GM21423 (cell line): Measurements from ENCODE around the gene NAA15.
"Not testable (repeated sequence)": the region's sequence is repeated elsewhere in the genome, so short reads cannot be mapped to it uniquely, and the experiment has no call there.

Source experiments
- ATAC-seq: cut with Tn5 transposase; IDR thresholded peaks from one replicate; pipeline ENCODE4 v1.9.1; 2021; ENCODE audit warnings: mild to moderate bottlenecking, moderate library complexity; ENCODE audit not compliant: unreplicated experiment

Gene NAA15

DNA sequence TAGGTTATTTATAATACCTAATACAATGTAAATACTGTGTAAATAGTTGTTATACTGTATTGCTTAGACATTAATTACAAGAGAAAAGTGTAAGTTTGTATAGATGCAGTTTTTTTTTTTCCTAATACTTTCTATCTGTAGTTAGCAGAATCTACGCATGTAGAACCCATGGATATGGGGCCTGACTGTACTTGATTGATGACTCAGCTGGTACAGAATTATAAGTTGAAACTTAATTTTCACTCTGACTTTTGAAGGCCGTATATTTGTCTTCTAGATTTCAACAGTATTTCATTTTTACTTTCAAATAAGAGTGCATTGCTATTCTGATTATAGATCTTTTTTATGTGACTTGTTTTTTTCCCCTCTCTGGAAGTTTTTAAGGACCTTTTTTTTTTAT is 31.7 kb downstream of the NAA15 start:
- ATAC-seq, result no peak

DNA sequence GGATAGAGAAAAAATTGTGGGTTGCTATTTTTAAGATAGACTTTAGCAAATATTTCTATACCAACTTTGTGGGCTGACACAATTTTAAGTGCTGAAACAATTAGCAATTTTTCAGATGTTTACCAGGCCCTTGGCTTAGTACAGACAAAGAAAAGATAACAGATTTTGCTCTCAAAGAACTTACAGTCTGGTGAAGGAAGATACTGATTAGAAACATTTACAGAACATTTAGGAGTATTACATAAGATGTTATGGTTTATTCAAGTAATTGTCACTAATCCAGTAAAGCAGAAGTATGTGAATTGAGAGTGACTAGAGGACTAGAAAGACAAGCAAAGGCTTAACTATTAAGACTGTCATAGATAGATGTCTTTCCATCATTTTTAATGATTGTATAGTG is 36.3 kb downstream of the NAA15 start:
- ATAC-seq, result no peak

DNA sequence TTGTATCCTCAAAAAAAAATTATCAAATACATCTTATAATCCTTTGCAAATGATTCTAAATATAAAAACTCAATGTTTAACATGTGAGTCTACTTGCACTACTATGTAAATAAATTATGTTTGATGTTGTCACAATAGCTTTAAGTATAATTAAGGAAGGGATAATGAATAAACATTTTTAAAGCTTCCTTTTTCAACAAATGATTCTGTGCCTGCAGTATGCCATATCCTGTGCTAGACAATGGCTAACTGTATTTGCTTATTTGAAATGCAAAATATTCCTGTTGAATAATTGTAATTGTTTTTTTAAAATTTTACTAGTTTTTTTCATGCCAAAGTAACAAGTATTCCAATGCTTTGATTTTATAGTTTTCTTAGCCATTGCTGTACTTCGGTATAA is 60.0 kb downstream of the NAA15 start:
- no peak for ATAC-seq

DNA sequence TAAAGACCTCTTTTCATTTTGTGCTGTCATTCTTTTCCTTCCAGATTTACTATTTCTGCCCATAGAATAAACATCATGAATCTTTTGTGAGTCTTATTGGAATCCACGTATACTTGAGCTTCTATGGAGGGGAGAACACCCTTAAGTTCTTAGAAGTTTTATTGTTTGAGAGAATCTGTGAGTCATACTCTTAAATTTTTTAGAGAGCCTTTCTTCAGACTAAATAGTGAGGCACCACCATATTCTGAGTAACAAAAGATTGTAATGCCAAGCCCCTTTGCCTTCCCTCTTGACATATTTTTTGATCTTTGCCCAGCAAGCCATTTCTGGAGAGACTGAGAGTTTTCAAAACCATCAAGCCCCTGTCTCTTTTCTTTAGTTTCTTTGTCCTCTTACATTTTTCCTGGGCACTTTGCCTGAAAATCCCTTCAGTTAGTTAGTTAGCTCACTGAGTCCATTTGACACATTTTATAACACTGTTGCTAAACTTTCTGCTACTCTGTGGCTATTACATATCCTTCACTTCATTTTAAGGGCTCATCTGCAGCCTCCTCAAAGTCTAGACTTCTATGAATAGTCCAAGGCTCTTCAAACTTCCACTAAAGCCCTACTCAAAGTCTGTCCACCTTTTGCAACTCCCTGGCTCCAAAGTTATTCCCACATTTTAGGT is 66.3 kb downstream of the NAA15 start:
- ATAC-seq, result no peak

DNA sequence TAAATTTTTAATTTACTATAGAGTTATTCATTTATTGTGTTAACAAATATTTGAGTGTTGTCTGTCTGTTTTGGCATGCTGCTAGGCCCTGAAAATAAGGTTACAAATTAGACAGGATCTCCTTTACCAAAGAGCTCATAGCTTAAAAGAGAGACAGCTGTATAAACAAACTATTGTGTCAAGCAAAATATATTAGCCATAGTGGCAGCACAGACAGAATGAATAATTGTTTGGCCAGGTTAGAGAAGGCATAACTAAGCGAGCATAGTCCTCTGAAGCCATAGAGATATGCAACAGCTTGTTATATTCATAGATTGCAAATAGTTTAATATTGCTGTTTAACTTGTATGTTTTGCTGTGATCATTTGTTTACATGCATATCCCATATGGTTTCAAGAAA is 67.7 kb downstream of the NAA15 start:
- no peak for ATAC-seq

DNA sequence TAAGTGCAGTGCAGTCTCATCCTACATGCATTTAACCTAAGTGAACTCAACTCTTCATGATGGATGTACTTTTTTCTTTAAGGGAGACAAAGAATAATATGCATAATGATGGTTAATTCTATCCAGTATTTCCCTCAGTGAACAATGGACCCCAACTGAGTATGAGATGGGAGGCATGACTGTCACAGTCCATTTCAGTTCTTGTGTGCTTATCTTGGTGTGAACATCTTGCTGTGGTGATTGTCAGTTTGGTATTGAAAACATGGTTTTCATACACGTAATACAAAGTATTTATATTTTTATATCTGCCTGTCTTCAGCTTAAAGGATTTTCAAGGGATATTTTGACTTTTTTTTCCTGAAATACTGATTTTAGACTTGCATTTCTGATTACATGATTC is 72.9 kb downstream of the NAA15 start:
- no peak for ATAC-seq

DNA sequence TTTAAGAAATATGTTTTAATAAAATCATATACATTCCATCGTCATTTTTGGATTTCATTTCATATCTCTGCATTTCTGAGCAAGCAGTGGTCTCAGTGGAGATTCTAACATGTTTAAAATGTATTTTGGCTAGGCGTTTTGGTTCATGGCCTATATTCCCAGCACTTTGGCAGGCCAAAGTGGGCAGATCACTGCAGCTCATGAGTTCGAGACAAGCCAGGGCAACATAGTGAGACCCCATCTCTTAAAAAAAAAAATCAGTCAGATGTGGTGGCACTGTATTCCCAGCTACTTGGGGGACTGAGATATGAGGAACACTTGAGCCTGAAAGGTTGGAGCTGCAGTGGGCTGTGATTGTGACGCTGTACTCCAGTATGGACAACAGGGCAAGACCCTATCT is 85.1 kb downstream of the NAA15 start:
- no peak for ATAC-seq

DNA sequence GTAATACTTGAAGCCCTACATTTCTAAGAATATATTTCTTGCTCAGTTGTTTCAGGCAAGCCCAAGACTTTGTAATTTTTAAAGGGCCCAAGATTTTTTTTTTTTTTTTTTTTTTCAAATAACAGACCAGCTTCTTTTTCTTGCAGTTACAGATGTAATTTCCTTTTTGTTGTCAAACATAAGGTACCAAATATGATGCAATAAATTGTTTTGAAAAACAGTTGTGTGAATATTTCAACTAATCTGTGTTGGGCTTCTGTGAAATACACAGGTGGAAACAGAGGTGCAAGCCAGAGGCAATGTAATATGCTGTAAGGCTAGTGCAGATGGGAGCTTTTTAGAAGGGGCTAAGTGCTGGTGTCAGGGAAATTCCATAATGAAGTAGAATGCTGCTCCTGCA is 87.8 kb downstream of the NAA15 start:
- no peak for ATAC-seq

DNA sequence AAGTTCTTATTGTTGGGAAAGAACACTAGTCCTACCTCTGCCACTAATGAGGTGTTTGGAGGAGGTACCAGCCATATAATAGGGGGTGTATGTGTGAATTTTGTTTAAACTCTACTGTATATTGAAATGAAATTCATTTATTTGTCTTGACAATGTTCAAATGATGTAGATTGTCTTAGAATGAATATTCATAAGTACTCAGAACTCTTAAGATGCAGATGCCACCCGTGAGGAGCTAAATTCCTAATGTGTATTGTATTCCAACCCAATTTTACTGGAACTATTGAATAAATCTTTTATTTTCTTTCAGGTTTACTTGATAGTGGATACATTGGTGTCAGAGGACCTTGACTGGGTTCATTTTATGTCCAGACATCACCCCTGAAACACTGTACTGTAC is 88.7 kb downstream of the NAA15 start:
- ATAC-seq, result no peak

DNA sequence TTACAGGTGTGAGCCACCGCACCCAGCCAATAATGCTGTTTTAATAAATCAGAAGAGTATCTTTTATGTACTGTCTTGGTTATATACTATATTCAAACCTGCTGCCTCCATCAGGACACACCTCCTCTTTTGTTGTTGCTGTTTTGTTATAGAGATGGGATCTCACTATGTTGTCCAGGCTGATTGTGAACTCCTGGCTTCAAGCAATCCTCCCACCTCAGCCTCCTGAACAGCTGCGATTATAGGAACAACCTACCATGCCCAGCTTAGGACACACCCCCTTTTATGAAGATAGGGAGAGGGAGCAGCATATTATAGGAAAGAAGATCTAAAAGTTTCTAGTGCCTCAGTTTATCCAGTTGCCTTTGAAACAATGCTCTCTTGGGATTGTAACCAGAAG is 90.4 kb downstream of the NAA15 start:
- no peak for ATAC-seq

DNA sequence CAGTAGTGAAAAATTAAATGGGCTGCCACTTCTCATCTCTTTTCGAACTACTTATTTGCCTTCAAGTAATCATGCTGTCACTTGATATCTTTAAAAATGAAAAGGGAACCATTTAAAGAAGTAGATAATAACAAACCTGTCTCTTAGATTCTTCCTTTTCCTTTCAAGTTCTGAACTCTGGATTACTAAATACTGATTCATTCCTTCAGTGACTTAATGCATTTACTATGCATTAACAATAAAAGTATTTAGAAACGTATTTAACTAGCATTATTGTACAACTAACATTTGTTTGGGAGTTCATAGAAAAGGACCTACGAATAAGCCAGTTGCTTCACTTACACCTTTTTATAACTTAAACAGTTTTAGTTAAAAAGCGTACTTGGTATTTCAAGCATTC is 91.5 kb downstream of the NAA15 start:
- ATAC-seq, result no peak

DNA sequence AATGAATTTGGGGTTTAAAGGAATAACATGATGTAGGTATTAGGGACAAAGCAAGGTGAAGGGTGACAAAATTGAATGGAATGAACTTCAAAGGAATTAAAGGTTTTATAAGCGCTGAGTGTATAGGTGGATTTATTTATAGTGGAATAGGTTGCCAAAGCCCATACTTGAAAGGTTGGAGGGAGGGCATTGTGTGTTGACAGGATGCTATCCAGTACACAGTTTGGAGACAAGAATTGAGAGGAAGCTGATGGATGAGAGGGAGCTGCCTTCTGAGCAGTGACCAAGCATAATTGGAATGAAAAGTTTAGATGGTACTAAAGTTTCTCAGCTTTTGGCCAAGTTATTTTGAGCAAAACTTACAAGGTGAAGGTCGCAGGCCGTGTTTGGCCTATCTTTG is 100.1 kb downstream of the NAA15 start:
- no peak for ATAC-seq

DNA sequence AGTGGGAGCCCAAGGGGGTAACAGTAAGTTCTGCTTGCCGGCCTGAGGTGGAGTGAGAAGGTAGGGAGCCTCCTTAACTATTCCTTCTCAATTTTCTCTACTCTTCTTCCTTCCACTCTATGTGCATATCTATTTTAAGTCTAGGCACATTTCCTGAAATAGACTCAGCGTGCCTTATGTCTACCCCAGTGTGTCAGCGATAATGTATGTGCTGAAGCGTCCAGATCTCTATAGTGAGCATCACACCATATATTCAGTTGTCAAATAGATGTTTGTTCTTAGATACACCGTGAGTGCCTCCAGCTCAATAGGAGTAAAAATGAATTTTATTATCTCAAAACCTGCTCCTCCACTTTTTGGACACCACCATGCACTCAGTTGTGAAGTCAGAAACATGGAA is 101.1 kb downstream of the NAA15 start:
- no peak for ATAC-seq

DNA sequence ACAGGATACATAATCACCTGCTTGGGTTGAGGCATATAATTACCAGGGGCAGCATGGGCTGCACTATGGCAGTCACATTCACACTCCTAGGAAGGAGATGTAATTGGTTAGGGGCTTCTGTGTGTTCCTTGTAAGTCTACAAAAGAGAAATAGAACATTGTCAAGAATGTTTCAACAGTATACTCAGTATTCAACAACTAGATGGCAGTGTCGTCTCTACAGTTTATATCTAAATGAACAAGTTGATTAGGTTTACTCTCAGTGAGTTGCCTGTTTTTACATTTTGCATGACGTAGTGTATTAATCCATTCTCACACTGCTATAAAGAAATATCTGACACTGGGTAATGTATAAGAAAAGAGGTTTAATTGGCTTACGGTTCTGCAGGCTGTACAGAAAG is 102.2 kb downstream of the NAA15 start:
- ATAC-seq, result no peak

DNA sequence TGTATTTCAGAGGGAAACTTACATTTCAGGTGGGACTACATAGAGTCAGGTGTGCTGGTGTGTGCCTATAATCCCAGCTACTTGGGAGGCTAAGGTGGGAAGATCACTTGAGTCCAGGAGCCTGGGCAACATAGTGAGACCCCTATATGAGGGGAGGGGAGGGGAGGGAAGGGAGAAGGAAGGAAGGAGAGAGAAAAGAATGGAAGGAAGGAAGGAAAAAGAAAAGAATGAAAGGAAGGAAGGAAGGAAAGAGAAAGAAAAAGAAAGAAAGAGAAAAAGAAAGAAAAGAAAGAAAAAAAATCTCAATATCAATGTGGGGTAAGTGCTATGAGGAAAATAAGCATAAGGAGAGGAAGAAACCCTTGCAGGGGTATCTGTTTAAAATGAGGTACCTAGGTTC is 109.0 kb downstream of the NAA15 start:
- ATAC-seq, result no peak

DNA sequence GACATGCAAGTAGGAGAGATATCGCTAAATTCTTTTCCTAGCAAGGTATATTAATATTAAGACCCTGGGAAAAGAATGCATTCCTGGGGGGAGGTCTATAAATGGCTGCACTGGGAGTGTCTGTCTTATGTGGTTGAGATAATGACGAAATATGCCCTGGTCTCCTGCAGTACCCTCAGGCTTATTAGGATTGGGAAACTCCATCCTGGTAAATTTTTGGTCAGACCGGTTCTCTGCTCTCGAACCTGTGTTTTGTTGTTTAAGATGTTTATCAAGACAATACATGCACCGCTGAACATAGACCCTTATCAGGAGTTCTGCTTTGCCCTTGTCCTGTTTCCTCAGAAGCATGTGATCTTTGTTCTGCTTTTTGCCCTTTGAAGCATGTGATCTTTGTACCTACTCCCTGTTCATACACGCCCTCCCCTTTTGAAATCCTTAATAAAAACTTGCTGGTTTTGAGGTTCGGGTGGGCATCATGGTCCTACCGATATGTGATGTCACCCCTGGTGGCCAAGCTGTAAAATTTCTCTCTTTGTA is 113.4 kb downstream of the NAA15 start:
- ATAC-seq, result not testable (repeated sequence)

DNA sequence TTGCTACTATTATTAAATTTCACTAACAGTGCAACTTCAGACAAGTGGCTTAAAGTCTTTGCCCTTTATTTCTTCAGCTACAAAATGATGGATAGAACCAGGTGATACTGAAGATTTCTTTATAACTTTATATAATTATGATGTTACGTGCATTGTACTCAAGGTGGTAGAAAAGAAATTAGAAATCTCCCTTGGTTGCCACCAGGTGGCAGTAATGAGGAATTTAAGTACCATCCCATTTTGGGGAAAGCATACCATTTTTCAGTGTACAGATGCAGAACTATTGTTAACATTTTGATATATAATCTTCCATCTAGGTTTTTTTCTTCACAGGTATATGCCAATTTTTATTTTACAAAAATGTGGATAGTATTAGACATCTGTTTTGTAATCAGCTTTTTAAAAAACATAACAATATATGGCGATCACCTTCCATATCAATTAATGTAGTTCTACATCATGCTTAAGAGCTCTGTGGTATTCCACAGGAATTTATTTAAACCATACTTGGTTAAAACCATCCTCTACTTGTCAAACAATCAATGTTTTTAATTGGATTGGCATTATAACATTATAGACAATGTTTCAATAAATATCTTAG is 114.9 kb downstream of the NAA15 start:
- ATAC-seq, result no peak

DNA sequence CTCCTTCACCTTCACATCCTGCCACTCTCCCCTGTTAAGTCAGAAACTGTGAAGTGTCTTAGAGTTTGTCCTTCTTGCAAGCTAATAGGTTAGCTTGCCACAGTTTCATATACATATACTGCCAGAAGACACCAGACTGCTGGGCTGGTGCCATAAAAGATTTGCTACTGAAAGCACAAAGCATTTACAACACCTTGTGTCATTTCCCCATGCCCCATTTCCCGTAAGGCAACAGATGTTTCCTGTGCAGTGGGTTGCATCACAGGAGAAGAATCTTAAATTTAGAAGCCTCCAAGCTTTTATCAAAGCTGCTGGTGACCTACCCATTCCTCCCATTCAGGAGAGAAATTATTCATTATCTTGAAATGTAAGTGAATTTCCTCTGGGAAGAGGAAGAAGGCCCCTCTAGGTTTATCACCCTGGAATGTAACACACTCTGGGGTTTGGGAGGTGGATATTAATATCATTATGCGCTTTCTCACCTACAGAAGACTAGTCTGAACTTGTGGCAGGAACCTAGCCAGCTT is 118.1 kb downstream of the NAA15 start:
- ATAC-seq, result peak; percentile 89

DNA sequence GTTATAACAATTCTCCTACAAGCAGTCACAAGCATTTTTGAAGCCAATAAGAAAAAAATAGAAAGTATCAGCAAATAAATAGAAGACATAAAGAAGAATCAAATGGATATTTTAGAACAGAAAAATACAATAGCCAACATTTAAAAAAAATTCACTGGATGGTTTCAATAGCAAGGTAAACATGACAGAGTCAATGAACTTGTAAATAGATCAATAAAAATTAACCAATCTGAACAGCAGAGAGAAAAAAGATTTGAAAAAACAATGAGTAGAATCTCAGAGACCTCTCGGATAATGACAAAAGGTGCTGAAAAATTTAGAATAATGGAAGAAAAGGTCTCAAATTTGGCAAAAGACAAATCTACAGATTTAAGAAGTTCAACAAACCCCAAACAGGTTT is 119.3 kb downstream of the NAA15 start:
- no peak for ATAC-seq

DNA sequence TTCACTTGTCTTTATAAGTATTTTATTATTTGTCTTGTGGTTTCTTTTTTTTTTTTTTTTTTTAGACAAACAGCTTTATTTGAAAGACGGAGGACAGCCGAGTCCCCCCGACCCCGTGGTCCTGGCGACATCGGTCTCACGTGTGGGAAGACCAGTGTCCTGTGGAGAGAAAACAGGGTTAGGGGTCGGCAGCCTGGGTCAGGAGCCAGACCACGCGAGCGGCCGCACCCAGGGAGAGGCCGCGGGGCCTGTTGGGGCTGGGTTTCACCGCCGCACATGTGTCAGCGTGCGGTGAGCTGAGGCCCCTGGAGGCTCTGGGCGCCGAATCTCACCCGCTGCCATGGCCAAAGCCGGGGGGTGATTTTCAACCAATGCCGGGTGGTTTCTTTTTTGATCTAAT is 134.8 kb downstream of the NAA15 start:
- ATAC-seq, result no peak

DNA sequence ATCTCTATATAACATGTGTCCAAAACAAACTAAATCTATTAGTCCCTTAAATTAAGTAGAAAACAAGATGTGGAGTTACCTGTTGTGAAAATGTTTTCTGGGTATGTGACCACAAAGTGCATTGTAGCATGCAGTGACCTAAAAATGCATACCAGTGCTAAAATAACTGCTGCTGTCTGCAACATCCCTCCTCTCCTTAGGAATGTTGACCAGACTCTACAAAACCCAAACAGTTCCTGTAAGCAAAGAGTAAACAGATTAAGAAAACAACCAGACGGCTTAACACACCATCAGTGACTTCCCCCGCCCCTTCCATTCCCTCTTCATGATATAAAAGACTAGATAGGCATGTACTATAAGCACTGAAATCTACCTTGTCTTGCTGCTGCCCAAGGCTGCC is 136.8 kb downstream of the NAA15 start:
- no peak for ATAC-seq

DNA sequence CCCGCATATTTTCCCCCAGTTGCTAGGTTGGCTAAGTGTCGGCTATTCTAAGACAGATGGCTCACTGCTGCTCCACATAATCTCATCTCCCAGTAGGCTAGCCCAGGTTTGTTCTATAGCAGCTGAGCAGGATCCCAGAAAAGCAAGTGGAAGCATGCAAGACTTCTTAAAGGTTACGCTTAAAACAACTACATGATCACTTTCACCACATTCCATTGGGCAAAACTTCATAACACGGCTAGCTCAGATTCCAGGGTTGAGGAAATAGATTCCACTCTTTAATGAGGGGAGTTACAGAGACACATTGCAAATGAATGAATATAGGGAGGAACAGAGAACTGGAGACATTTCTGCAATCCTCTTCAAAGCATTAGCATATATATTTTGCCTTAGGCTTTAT is 139.7 kb downstream of the NAA15 start:
- no peak for ATAC-seq

DNA sequence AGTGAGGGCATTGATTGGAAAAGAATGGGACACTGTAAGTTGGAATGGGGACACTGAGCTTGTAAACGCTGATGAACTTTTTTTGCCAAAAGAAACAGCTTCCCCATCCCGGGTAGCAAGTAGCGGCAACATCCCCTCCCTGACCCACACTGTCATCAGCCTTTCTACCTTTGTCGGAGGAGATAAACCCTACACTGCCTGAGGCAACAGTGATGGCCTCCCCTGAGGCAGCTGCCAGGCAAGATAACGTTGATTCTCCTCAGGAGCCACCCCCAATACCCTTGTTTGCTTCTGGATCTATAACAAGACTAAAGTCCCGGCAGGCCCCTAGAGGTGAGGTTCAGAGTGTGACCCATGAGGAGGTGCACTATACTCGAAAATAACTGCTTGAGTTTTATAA is 142.4 kb downstream of the NAA15 start:
- no peak for ATAC-seq
